Measurements from ENCODE around the gene MT1H.

The MT1H gene

GRCh38 chr16:56679078-56679730 is 9.6 kb downstream of the MT1H start:
- Histone ChIP-seq H3K36me3 (ENCODE audit: control insufficient read depth, insufficient read depth, low read length) (no peaks in the 10 kb centered on the region), H3K4me1 (ENCODE audit: control insufficient read depth, insufficient read depth, low read length) (peaks cover 20% of the 10 kb centered on the region), H3K27ac (ENCODE audit: low read depth, low read length) (no peak overlapping the region), H3K9me3 (ENCODE audit: control insufficient read depth, insufficient read depth, low read length) (no peaks in the 10 kb centered on the region), H3K4me3 (ENCODE audit: low read depth, low read length) (no peak overlapping the region), H3K9ac (ENCODE audit: low read depth, low read length) (no peak overlapping the region), H3K27me3 (ENCODE audit: control insufficient read depth, insufficient read depth, low read length) (peaks cover 86% of the 10 kb centered on the region)

- Histone ChIP-seq H3K36me3 (ENCODE audit: control insufficient read depth, insufficient read depth, low read length) (no peaks in the 10 kb centered on the region), H3K27ac (ENCODE audit: low read depth, low read length) (no peak overlapping the region), H3K27me3 (ENCODE audit: control insufficient read depth, insufficient read depth, low read length) (peaks cover 83% of the 10 kb centered on the region), H3K9ac (ENCODE audit: low read depth, low read length) (no peak overlapping the region), H3K4me1 (ENCODE audit: control insufficient read depth, insufficient read depth, low read length) (peaks cover 20% of the 10 kb centered on the region), H3K4me3 (ENCODE audit: low read depth, low read length) (no peak overlapping the region), H3K9me3 (ENCODE audit: control insufficient read depth, insufficient read depth, low read length) (no peaks in the 10 kb centered on the region)
Measured at GRCh38 chr16:56679818-56680217, 10.2 kb downstream of the MT1H start.

- Histone ChIP-seq H3K36me3 (ENCODE audit: control insufficient read depth, insufficient read depth, low read length) (no peaks in the 10 kb centered on the region), H3K9me3 (ENCODE audit: control insufficient read depth, insufficient read depth, low read length) (no peaks in the 10 kb centered on the region), H3K4me3 (ENCODE audit: low read depth, low read length) (peak within 1 kb of the TSS; percentile 81), H3K27ac (ENCODE audit: low read depth, low read length) (peak within 1 kb of the TSS; percentile 46), H3K4me1 (ENCODE audit: control insufficient read depth, insufficient read depth, low read length) (peaks cover 15% of the 10 kb centered on the region), H3K27me3 (ENCODE audit: control insufficient read depth, insufficient read depth, low read length) (peaks cover 62% of the 10 kb centered on the region), H3K9ac (ENCODE audit: low read depth, low read length) (peak within 1 kb of the TSS; percentile 43)
Measured at GRCh38 chr16:56681939-56682702, 12.5 kb downstream of the MT1H start, which contains the start of gene MT1X. TSS of gene MT1X (plus strand) at chr16:56682470. CDS start at chr16:56682541, 71 bp downstream.

- H3K9me3 ChIP-seq (ENCODE audit: control insufficient read depth, insufficient read depth, low read length), result no peaks in the 10 kb centered on the region
- H3K27ac ChIP-seq (ENCODE audit: low read depth, low read length), result no peak overlapping the region
- H3K9ac ChIP-seq (ENCODE audit: low read depth, low read length), result peak overlapping the region; percentile 43
- peaks cover 15% of the 10 kb centered on the region for H3K4me1 ChIP-seq (ENCODE audit: control insufficient read depth, insufficient read depth, low read length)
- peak overlapping the region; percentile 81 for H3K4me3 ChIP-seq (ENCODE audit: low read depth, low read length)
- peaks cover 55% of the 10 kb centered on the region for H3K27me3 ChIP-seq (ENCODE audit: control insufficient read depth, insufficient read depth, low read length)
- H3K36me3 ChIP-seq (ENCODE audit: control insufficient read depth, insufficient read depth, low read length), result no peaks in the 10 kb centered on the region
Measured at GRCh38 chr16:56682703-56683397, 13.2 kb downstream of the MT1H start.

- Histone ChIP-seq H3K4me3 (ENCODE audit: low read depth, low read length) (peak overlapping the region; percentile 81), H3K9me3 (ENCODE audit: control insufficient read depth, insufficient read depth, low read length) (no peaks in the 10 kb centered on the region), H3K27ac (ENCODE audit: low read depth, low read length) (no peak overlapping the region), H3K4me1 (ENCODE audit: control insufficient read depth, insufficient read depth, low read length) (peaks cover 15% of the 10 kb centered on the region), H3K27me3 (ENCODE audit: control insufficient read depth, insufficient read depth, low read length) (peaks cover 52% of the 10 kb centered on the region), H3K36me3 (ENCODE audit: control insufficient read depth, insufficient read depth, low read length) (no peaks in the 10 kb centered on the region), H3K9ac (ENCODE audit: low read depth, low read length) (no peak overlapping the region)
Measured at GRCh38 chr16:56683424-56684172, 14.0 kb downstream of the MT1H start.

GRCh38 chr16:56684256-56684925 is 14.8 kb downstream of the MT1H start:
- Histone ChIP-seq H3K4me3 (ENCODE audit: low read depth, low read length) (no peak overlapping the region), H3K9ac (ENCODE audit: low read depth, low read length) (no peak overlapping the region), H3K4me1 (ENCODE audit: control insufficient read depth, insufficient read depth, low read length) (peaks cover 15% of the 10 kb centered on the region), H3K36me3 (ENCODE audit: control insufficient read depth, insufficient read depth, low read length) (no peaks in the 10 kb centered on the region), H3K27ac (ENCODE audit: low read depth, low read length) (no peak overlapping the region), H3K27me3 (ENCODE audit: control insufficient read depth, insufficient read depth, low read length) (peaks cover 45% of the 10 kb centered on the region), H3K9me3 (ENCODE audit: control insufficient read depth, insufficient read depth, low read length) (no peaks in the 10 kb centered on the region)

- Histone ChIP-seq H3K27me3 (ENCODE audit: control insufficient read depth, insufficient read depth, low read length) (peaks cover 38% of the 10 kb centered on the region), H3K27ac (ENCODE audit: low read depth, low read length) (no peak overlapping the region), H3K9ac (ENCODE audit: low read depth, low read length) (no peak overlapping the region), H3K4me3 (ENCODE audit: low read depth, low read length) (no peak overlapping the region), H3K36me3 (ENCODE audit: control insufficient read depth, insufficient read depth, low read length) (no peaks in the 10 kb centered on the region), H3K9me3 (ENCODE audit: control insufficient read depth, insufficient read depth, low read length) (no peaks in the 10 kb centered on the region), H3K4me1 (ENCODE audit: control insufficient read depth, insufficient read depth, low read length) (peaks cover 15% of the 10 kb centered on the region)
Measured at GRCh38 chr16:56684926-56685590, 15.4 kb downstream of the MT1H start.

- no peaks in the 10 kb centered on the region for H3K36me3 ChIP-seq (ENCODE audit: control insufficient read depth, insufficient read depth, low read length)
- no peak overlapping the region for H3K27ac ChIP-seq (ENCODE audit: low read depth, low read length)
- H3K27me3 ChIP-seq (ENCODE audit: control insufficient read depth, insufficient read depth, low read length), result peaks cover 21% of the 10 kb centered on the region
- H3K4me1 ChIP-seq (ENCODE audit: control insufficient read depth, insufficient read depth, low read length), result peaks cover 12% of the 10 kb centered on the region
- H3K4me3 ChIP-seq (ENCODE audit: low read depth, low read length), result no peak overlapping the region
- H3K9me3 ChIP-seq (ENCODE audit: control insufficient read depth, insufficient read depth, low read length), result no peaks in the 10 kb centered on the region
- no peak overlapping the region for H3K9ac ChIP-seq (ENCODE audit: low read depth, low read length)
Measured at GRCh38 chr16:56686758-56687157, 17.1 kb downstream of the MT1H start.

GRCh38 chr16:56688762-56689161 is 19.1 kb downstream of the MT1H start:
- Histone ChIP-seq H3K9ac (ENCODE audit: low read depth, low read length) (no peak overlapping the region), H3K27ac (ENCODE audit: low read depth, low read length) (no peak overlapping the region), H3K4me3 (ENCODE audit: low read depth, low read length) (no peak overlapping the region), H3K36me3 (ENCODE audit: control insufficient read depth, insufficient read depth, low read length) (no peaks in the 10 kb centered on the region), H3K9me3 (ENCODE audit: control insufficient read depth, insufficient read depth, low read length) (no peaks in the 10 kb centered on the region), H3K27me3 (ENCODE audit: control insufficient read depth, insufficient read depth, low read length) (peaks cover 1% of the 10 kb centered on the region), H3K4me1 (ENCODE audit: control insufficient read depth, insufficient read depth, low read length) (no peaks in the 10 kb centered on the region)

- Histone ChIP-seq H3K4me3 (ENCODE audit: low read depth, low read length) (no peak overlapping the region), H3K9ac (ENCODE audit: low read depth, low read length) (no peak overlapping the region), H3K4me1 (ENCODE audit: control insufficient read depth, insufficient read depth, low read length) (no peaks in the 10 kb centered on the region), H3K27ac (ENCODE audit: low read depth, low read length) (no peak overlapping the region), H3K27me3 (ENCODE audit: control insufficient read depth, insufficient read depth, low read length) (no peaks in the 10 kb centered on the region; the same call in 1 of the 2 replicates), H3K9me3 (ENCODE audit: control insufficient read depth, insufficient read depth, low read length) (no peaks in the 10 kb centered on the region), H3K36me3 (ENCODE audit: control insufficient read depth, insufficient read depth, low read length) (no peaks in the 10 kb centered on the region)
Measured at GRCh38 chr16:56689171-56689570, 19.6 kb downstream of the MT1H start.
